ENCODE results near the gene RFNG. TPM values are rescaled to one million over a fixed set of nuclear protein-coding genes. Genes with fewer than 3 reads are reported as not detected.

Gene RFNG
- total RNA-seq, 1 experiment from 2014 or later, result 43.4 TPM

- intact Hi-C loops (cut with micrococcal nuclease; ENCODE audit: unreplicated experiment), result no loop called here
- no TSS peak for BruUV-seq (replicated peaks)
- peaks cover 34% of the 10 kb centered on the region for H3K4me1 ChIP-seq (ENCODE audit: control insufficient read depth, insufficient read depth, low read length)
- POLR2A ChIA-PET, result interaction anchor here (0.7 kb wide), 1 partner anchor 31 kb away, joined by 4 read pairs; no protein-coding TSS in a partner anchor
- H3K9me3 ChIP-seq (ENCODE audit: control insufficient read depth, insufficient read depth, low read depth, low read length), result no peaks in the 10 kb centered on the region
- H3K4me3 ChIP-seq (ENCODE audit: low read depth in 2 of 2, low read length in 2 of 2), result no peak overlapping the region
- in situ Hi-C loops (cut with HindIII; ENCODE audit: low pct_unique_long_range_greater_than_20kb, low sequenced_read_pairs), result no loop called here
- ATAC-seq (no peak), DNase-seq (ENCODE audit: low read depth, low spot score) (no peak)
- H3K27me3 ChIP-seq (ENCODE audit: control insufficient read depth, insufficient read depth, low read length), result no peaks in the 10 kb centered on the region
- TF ChIP-seq REST (IDR thresholded peaks at IDR 0.05; ENCODE audit: insufficient read depth in 1 of 2, low read depth in 2 of 2, low read length in 1 of 2), result no peak
- no peak for TF ChIP-seq CTCF (IDR thresholded peaks at IDR 0.05)
- TF ChIP-seq TCF7L2 (IDR thresholded peaks at IDR 0.05; ENCODE audit: low read depth, low read length), result no peak
- TF ChIP-seq POLR2AphosphoS5 (IDR thresholded peaks at IDR 0.05; ENCODE audit: low read depth, low read length), result no peak
- no peak for TF ChIP-seq SIN3A (IDR thresholded peaks at IDR 0.05; ENCODE audit: borderline replicate concordance, insufficient read depth, low read depth, low read length)
- H3K27ac ChIP-seq (ENCODE audit: low read length), result no peak overlapping the region
- CTCF ChIA-PET, result no interaction called here
- no peaks in the 10 kb centered on the region for H3K36me3 ChIP-seq (ENCODE audit: control insufficient read depth, insufficient read depth, low read length)
Measured at GRCh38 chr17:82009413-82009812, 42.2 kb downstream of the RFNG start.

- ATAC-seq (no peak), DNase-seq (ENCODE audit: low read depth, low spot score) (no peak)
- intact Hi-C loops (cut with micrococcal nuclease; ENCODE audit: unreplicated experiment), result no loop called here
- no TSS peak for BruUV-seq (replicated peaks)
- CTCF ChIA-PET, result interaction anchor here (0.6 kb wide), 1 partner anchor 213 kb away, joined by 3 read pairs; no protein-coding TSS in a partner anchor
- peaks cover 38% of the 10 kb centered on the region for H3K4me1 ChIP-seq (ENCODE audit: control insufficient read depth, insufficient read depth, low read length)
- H3K27me3 ChIP-seq (ENCODE audit: control insufficient read depth, insufficient read depth, low read length), result no peaks in the 10 kb centered on the region
- POLR2A ChIA-PET, result interaction anchor here (0.7 kb wide), 1 partner anchor 30 kb away, joined by 4 read pairs; no protein-coding TSS in a partner anchor
- H3K4me3 ChIP-seq (ENCODE audit: low read depth in 2 of 2, low read length in 2 of 2), result no peak overlapping the region
- TF ChIP-seq REST (IDR thresholded peaks at IDR 0.05; ENCODE audit: insufficient read depth in 1 of 2, low read depth in 2 of 2, low read length in 1 of 2) (no peak), SIN3A (IDR thresholded peaks at IDR 0.05; ENCODE audit: borderline replicate concordance, insufficient read depth, low read depth, low read length) (no peak), POLR2AphosphoS5 (IDR thresholded peaks at IDR 0.05; ENCODE audit: low read depth, low read length) (no peak), TCF7L2 (IDR thresholded peaks at IDR 0.05; ENCODE audit: low read depth, low read length) (no peak), CTCF (IDR thresholded peaks at IDR 0.05) (no peak)
- in situ Hi-C loops (cut with HindIII; ENCODE audit: low pct_unique_long_range_greater_than_20kb, low sequenced_read_pairs), result no loop called here
- H3K27ac ChIP-seq (ENCODE audit: low read length), result no peak overlapping the region
- H3K9me3 ChIP-seq (ENCODE audit: control insufficient read depth, insufficient read depth, low read depth, low read length), result no peaks in the 10 kb centered on the region
- no peaks in the 10 kb centered on the region for H3K36me3 ChIP-seq (ENCODE audit: control insufficient read depth, insufficient read depth, low read length)
Measured at GRCh38 chr17:82008941-82009405, 42.6 kb downstream of the RFNG start.

All from Panc1 (cell line).